Measurements from ENCODE around the gene ADRA2B. TPM values are rescaled to one million over a fixed set of nuclear protein-coding genes. Genes with fewer than 3 reads are reported as not detected.

ADRA2B gene
- total RNA-seq, 4 donors from 2014 or later = 0.27 to 0.32 TPM; not detected in 2

- Histone ChIP-seq H3K27me3 (no peaks in the 10 kb centered on the region), H3K36me3 (no peaks in the 10 kb centered on the region), H3K4me1 (no peaks in the 10 kb centered on the region), H3K4me3 (no peak overlapping the region), H3K27ac (no peak overlapping the region), H3K9me3 (peaks cover 0 to 9% of the 10 kb centered on the region in 2 donors)
- 92% methylated on average over 14 of the region's 15 CpGs; no CpG with 5 or more reads in 1 of the 2 donors for WGBS, 2 donors (ENCODE audit: low coverage in 1 of 2)
- in situ Hi-C loops (cut with MboI; ENCODE audit: low pct_ligation_motif_present in 1 of 4, low pct_unique_long_range_greater_than_20kb in 1 of 4, low sequenced_read_pairs in 3 of 4) (loop anchor here in 3 of 4 donors (25.0 kb wide), 1 partner anchor 90 kb away; no protein-coding TSS in a partner anchor), intact Hi-C loops (cut with DNase I; ENCODE audit: low total_unique reads) (no loop called here)
- no peak for TF ChIP-seq EP300 (IDR thresholded peaks at IDR 0.05; ENCODE audit: low read depth)
- TF ChIP-seq, protein P1, sequence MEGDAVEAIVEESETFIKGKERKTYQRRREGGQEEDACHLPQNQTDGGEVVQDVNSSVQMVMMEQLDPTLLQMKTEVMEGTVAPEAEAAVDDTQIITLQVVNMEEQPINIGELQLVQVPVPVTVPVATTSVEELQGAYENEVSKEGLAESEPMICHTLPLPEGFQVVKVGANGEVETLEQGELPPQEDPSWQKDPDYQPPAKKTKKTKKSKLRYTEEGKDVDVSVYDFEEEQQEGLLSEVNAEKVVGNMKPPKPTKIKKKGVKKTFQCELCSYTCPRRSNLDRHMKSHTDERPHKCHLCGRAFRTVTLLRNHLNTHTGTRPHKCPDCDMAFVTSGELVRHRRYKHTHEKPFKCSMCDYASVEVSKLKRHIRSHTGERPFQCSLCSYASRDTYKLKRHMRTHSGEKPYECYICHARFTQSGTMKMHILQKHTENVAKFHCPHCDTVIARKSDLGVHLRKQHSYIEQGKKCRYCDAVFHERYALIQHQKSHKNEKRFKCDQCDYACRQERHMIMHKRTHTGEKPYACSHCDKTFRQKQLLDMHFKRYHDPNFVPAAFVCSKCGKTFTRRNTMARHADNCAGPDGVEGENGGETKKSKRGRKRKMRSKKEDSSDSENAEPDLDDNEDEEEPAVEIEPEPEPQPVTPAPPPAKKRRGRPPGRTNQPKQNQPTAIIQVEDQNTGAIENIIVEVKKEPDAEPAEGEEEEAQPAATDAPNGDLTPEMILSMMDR (IDR thresholded peaks at IDR 0.05) = no peak
- TF ChIP-seq POLR2A (IDR thresholded peaks at IDR 0.05) = no peak
- no peak for TF ChIP-seq POLR2AphosphoS5 (IDR thresholded peaks at IDR 0.05)
- DNase-seq = peak; percentile 2
Observed at GRCh38 chr2:96102596-96103186, 13.7 kb downstream of the ADRA2B start.

DNA sequence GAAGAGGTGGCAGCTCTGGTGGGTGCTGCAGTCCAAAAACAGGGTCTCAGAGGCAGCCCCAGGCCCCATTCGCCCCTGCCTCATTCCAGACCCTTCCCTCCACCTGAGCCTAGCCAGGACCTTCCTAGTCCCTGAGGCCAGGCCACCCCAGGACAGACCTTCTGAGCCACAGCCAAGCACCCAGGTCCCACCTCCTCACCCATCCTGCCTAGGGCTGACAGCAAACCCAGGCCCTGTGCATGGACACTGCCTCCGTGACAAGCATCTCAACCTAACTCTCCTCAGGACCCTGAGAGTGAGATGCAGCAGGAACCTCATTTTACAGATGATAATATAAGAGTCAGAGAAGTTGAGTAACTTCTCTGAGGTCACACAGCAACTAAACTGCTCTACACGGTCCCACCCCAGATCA lies 15.5 kb downstream of the ADRA2B start:
- 94% methylated on average over 3 of the region's 3 CpGs; no CpG with 5 or more reads in 1 of the 2 donors for WGBS, 2 donors (ENCODE audit: low coverage in 1 of 2)
- Histone ChIP-seq H3K9me3 (peaks cover 0 to 9% of the 10 kb centered on the region in 2 donors), H3K27ac (no peak overlapping the region), H3K36me3 (no peaks in the 10 kb centered on the region), H3K27me3 (no peaks in the 10 kb centered on the region), H3K4me1 (no peaks in the 10 kb centered on the region), H3K4me3 (no peak overlapping the region)
- TF ChIP-seq, protein P1 (IDR thresholded peaks at IDR 0.05) = no peak
- TF ChIP-seq EP300 (IDR thresholded peaks at IDR 0.05; ENCODE audit: low read depth) = no peak
- TF ChIP-seq POLR2A (IDR thresholded peaks at IDR 0.05) = no peak
- no peak for TF ChIP-seq POLR2AphosphoS5 (IDR thresholded peaks at IDR 0.05)
- DNase-seq = no peak
- in situ Hi-C loops (cut with MboI; ENCODE audit: low pct_ligation_motif_present in 1 of 4, low pct_unique_long_range_greater_than_20kb in 1 of 4, low sequenced_read_pairs in 3 of 4) = loop anchor here in 3 of 4 donors (25.0 kb wide), 1 partner anchor 89 kb away; no protein-coding TSS in a partner anchor
- intact Hi-C loops (cut with DNase I; ENCODE audit: low total_unique reads) = no loop called here

DNA sequence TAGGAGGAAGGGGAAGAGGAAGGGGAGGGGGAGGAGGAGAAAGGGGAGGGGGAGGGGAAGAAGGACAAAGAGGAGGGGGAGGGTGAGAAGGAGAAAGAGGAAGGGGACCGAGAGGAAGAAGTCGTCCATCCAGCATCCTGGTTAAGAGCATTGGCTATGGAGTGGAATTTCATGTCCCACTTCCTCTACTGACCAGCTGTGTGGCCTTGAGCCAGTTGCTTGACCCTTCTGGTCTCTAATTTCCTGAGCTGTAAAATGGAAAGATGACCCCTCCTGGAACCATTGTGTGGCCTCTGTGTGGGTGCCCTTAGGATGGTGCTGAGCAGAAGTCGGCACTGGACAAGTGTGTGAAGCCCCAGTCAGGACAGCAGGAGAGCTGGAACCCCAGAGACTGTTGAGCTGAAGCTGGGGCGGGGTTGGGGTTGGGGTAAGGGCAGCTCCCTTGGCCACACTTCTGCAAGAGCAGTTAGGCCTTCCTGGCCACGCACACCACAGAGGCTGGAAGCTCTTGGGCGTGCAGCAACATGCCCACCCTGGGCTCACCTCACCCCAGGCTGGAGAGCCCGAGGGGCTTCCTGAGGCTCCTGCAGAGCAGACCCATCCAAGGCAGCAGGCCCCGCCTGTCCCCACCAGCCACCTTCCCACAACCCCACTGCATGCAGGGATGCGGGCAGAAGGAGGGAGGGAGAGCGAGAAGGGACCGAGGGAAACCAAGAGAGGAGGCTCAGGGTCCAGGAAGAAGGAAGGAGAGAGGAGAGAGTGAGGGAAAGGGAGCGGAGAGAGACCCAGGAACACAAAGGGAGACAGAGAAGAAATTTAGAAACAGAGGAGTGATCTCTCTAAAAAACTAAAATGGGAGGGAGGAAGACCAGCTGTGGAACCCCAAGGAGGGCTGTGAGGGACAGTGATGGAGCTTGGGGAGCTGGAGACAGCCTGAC lies 16.2 kb downstream of the ADRA2B start:
- in situ Hi-C loops (cut with MboI; ENCODE audit: low pct_ligation_motif_present in 1 of 4, low pct_unique_long_range_greater_than_20kb in 1 of 4, low sequenced_read_pairs in 3 of 4) (loop anchor here in 3 of 4 donors (25.0 kb wide), 1 partner anchor 88 kb away; no protein-coding TSS in a partner anchor), intact Hi-C loops (cut with DNase I; ENCODE audit: low total_unique reads) (no loop called here)
- no peaks in the 10 kb centered on the region for H3K27me3 ChIP-seq
- no peaks in the 10 kb centered on the region for H3K4me1 ChIP-seq
- H3K9me3 ChIP-seq = peaks cover 0 to 2% of the 10 kb centered on the region in 2 donors
- peak; percentile 3 for DNase-seq
- H3K36me3 ChIP-seq = no peaks in the 10 kb centered on the region
- no peak overlapping the region for H3K27ac ChIP-seq
- TF ChIP-seq, protein P1 (IDR thresholded peaks at IDR 0.05) = no peak
- no peak for TF ChIP-seq POLR2AphosphoS5 (IDR thresholded peaks at IDR 0.05)
- TF ChIP-seq POLR2A (IDR thresholded peaks at IDR 0.05) = no peak
- no peak for TF ChIP-seq EP300 (IDR thresholded peaks at IDR 0.05; ENCODE audit: low read depth)
- 76 to 84% methylated on average over 4 to 11 of the region's 12 CpGs for WGBS, 2 donors (ENCODE audit: low coverage in 1 of 2)
- H3K4me3 ChIP-seq = no peak overlapping the region
